A549 (cell line): Measurements from ENCODE around the gene CDC6. TPM values are rescaled to one million over a fixed set of nuclear protein-coding genes. Genes with fewer than 3 reads are reported as not detected.
A peak's percentile ranks its signal among the peaks of the same experiment; 100 is the strongest.

Experiments
- ATAC-seq, 2 experiments: fragments of 200-7000 bp in 1 of 2; fragments of >200 bp in 1 of 2; cut with Nextera tagmentation in 1 of 2; cut with Tn5 transposase in 1 of 2; 3 replicates each; pipeline versions ENCODE4 v1.8.0 to v1.9.1; 2018 to 2020; ENCODE audit warnings: mild to moderate bottlenecking in 1 of 2, moderate library complexity in 1 of 2
- CTCF ChIA-PET: fragments of 300-600 bp; sonication (Branson Sonifier 250); formaldehyde crosslinking; extraction: SDS; loops from one replicate; lab custom pipeline; 2021; ENCODE audit warnings: antibody characterized with exemption, inconsistent platforms; lab: Yijun Ruan, JAX
- POLR2A ChIA-PET: fragments of 350-600 bp; formaldehyde crosslinking; extraction: SDS; loops from one replicate; lab custom pipeline; 2021; ENCODE audit warnings: antibody characterized with exemption, inconsistent platforms; lab: Yijun Ruan, JAX
- DNase-seq, 2 experiments: peaks; one replicate each; pipeline versions ENCODE4 v3.0.0 to v3.0.0-alpha.2; 2011 to 2016; ENCODE audit warnings: low read depth in 1 of 2, low spot score in 1 of 2
- FAIRE-seq: peaks from 2 replicates; lab custom pipeline; 2011; peaks lifted over from hg19 to GRCh38; lab: Jason Lieb, UNC
- H3K27ac ChIP-seq, 2 experiments: fragments of >200 bp; sonication (Bioruptor Twin); formaldehyde crosslinking; 3 replicates each; pipeline ENCODE4 v1.5.1; 2016 to 2017
- H3K4me1 ChIP-seq: fragments of >200 bp; sonication (Bioruptor Twin); formaldehyde crosslinking; 3 replicates; pipeline ENCODE4 v1.6.1; 2016
- H3K4me2 ChIP-seq: fragments of >200 bp; sonication (Bioruptor Twin); formaldehyde crosslinking; 3 replicates; pipeline ENCODE4 v1.6.1; 2016
- H3K4me3 ChIP-seq: fragments of >200 bp; sonication (Bioruptor Twin); formaldehyde crosslinking; 3 replicates; pipeline ENCODE4 v1.5.1; 2016
- H3K9me3 ChIP-seq: fragments of >200 bp; sonication (Bioruptor Twin); formaldehyde crosslinking; 3 replicates; pipeline ENCODE4 v1.6.1; 2016
- ATOH8 ChIP-seq: fragments of 250-450 bp; sonication (Bioruptor Pico); IDR thresholded peaks from 2 replicates; pipeline ENCODE4 v1.5.0; 2020; ENCODE audit warnings: low read depth, mild to moderate bottlenecking, moderate library complexity
- BCL3 ChIP-seq: fragments of >200 bp; sonication (Bioruptor Twin); formaldehyde crosslinking; IDR thresholded peaks from 3 replicates; pipeline ENCODE4 v1.6.1; 2016
- CBX2 ChIP-seq: fragments of 200-600 bp; sonication (generic); IDR thresholded peaks from 2 replicates; pipeline ENCODE4 v1.6.1; 2016; ENCODE audit warnings: low read depth, mild to moderate bottlenecking, borderline replicate concordance
- CTCF ChIP-seq: fragments of >200 bp; sonication (Bioruptor Twin); formaldehyde crosslinking; IDR thresholded peaks from 3 replicates; pipeline ENCODE4 v1.5.1; 2016
- E2F6 ChIP-seq: IDR thresholded peaks from 2 replicates; pipeline ENCODE4 v1.6.1; 2012; ENCODE audit warnings: low read depth, borderline replicate concordance
- EHF ChIP-seq: fragments of 250-450 bp; sonication (Bioruptor Pico); IDR thresholded peaks from 2 replicates; pipeline ENCODE4 v1.5.0; 2020; ENCODE audit warnings: mild to moderate bottlenecking
- EHMT2 ChIP-seq: fragments of 200-600 bp; sonication (generic); IDR thresholded peaks from 2 replicates; pipeline ENCODE4 v1.6.1; 2016; ENCODE audit warnings: antibody characterized with exemption, low read depth, mild to moderate bottlenecking, moderate library complexity
- ESRRA ChIP-seq: fragments of 150-350 bp; IDR thresholded peaks from 2 replicates; pipeline ENCODE4 v1.6.1; 2014; ENCODE audit warnings: mild to moderate bottlenecking, low read length, borderline replicate concordance
- FOSB ChIP-seq: fragments of 250-450 bp; sonication (Bioruptor Pico); IDR thresholded peaks from 2 replicates; pipeline ENCODE4 v1.5.0; 2020; ENCODE audit warnings: mild to moderate bottlenecking, moderate library complexity
- FOSL2 ChIP-seq, 2 experiments: fragments of 450-650 bp in 1 of 2; fragments of >200 bp in 1 of 2; sonication (Bioruptor Twin) in 1 of 2; formaldehyde crosslinking; IDR thresholded peaks; 2 replicates each; pipeline versions ENCODE4 v1.5.0 to v1.6.1; 2016 to 2020; ENCODE audit warnings: mild to moderate bottlenecking in 1 of 2, moderate library complexity in 1 of 2
- HOXB5 ChIP-seq: fragments of 250-450 bp; sonication (Bioruptor Pico); IDR thresholded peaks from 2 replicates; pipeline ENCODE4 v1.5.0; 2020; ENCODE audit warnings: mild to moderate bottlenecking, moderate library complexity
- JUN ChIP-seq, 2 experiments: fragments of >200 bp; sonication (Bioruptor Twin); formaldehyde crosslinking; IDR thresholded peaks; 2 replicates in 1 of 2; 3 replicates in 1 of 2; pipeline ENCODE4 v1.6.1; 2016 to 2017
- KDM1A ChIP-seq: fragments of 200-600 bp; sonication (generic); IDR thresholded peaks from 2 replicates; pipeline ENCODE4 v1.6.1; 2016; ENCODE audit warnings: low read depth, mild to moderate bottlenecking
- MAFK ChIP-seq: fragments of 450-650 bp; IDR thresholded peaks from 2 replicates; pipeline ENCODE4 v1.6.1; 2014; ENCODE audit not compliant: partially characterized antibody
- MAX ChIP-seq: IDR thresholded peaks from 2 replicates; pipeline ENCODE4 v1.6.1; 2012
- MAZ ChIP-seq: fragments of 150-350 bp; IDR thresholded peaks from 2 replicates; pipeline ENCODE4 v1.6.1; 2014; ENCODE audit warnings: antibody characterized with exemption, low read depth, low read length, borderline replicate concordance
- MYC ChIP-seq: IDR thresholded peaks from 2 replicates; pipeline ENCODE4 v1.6.1; 2012; ENCODE audit warnings: mild to moderate bottlenecking, inconsistent platforms, low read length, improper control_type of control experiment, borderline replicate concordance
- NPAS2 ChIP-seq: fragments of 250-450 bp; sonication (Bioruptor Pico); IDR thresholded peaks from 2 replicates; pipeline ENCODE4 v1.8.0; 2022; ENCODE audit warnings: mild to moderate bottlenecking, moderate library complexity, borderline replicate concordance
- PHF8 ChIP-seq: fragments of 200-600 bp; sonication (generic); IDR thresholded peaks from 2 replicates; pipeline ENCODE4 v1.6.1; 2016; ENCODE audit warnings: low read depth, mild to moderate bottlenecking, antibody characterized with exemption, moderate library complexity, borderline replicate concordance
- POLR2A ChIP-seq: IDR thresholded peaks from 2 replicates; pipeline ENCODE4 v1.6.1; 2012; ENCODE audit warnings: mild to moderate bottlenecking, low read length
- RARB ChIP-seq: fragments of 250-450 bp; sonication (Bioruptor Pico); IDR thresholded peaks from 2 replicates; pipeline ENCODE4 v1.8.0; 2021; ENCODE audit warnings: mild to moderate bottlenecking, moderate library complexity
- RCOR1 ChIP-seq: fragments of 150-350 bp; IDR thresholded peaks from 2 replicates; pipeline ENCODE4 v1.6.1; 2014; ENCODE audit warnings: antibody characterized with exemption, low read length, low read depth
- REST ChIP-seq: fragments of 200-600 bp; sonication (generic); IDR thresholded peaks from 2 replicates; pipeline ENCODE4 v1.6.1; 2016; ENCODE audit warnings: antibody characterized with exemption, mild to moderate bottlenecking, moderate library complexity
- RFX5 ChIP-seq: fragments of 450-650 bp; IDR thresholded peaks from 2 replicates; pipeline ENCODE4 v1.7.1; 2014; ENCODE audit warnings: antibody characterized with exemption, mild to moderate bottlenecking, moderate library complexity
- SMC3 ChIP-seq: fragments of >200 bp; sonication (Bioruptor Twin); formaldehyde crosslinking; IDR thresholded peaks from 3 replicates; pipeline ENCODE4 v1.6.1; 2018; ENCODE audit warnings: inconsistent platforms
- TFCP2L1 ChIP-seq: fragments of 250-450 bp; sonication (Bioruptor Pico); IDR thresholded peaks from 2 replicates; pipeline ENCODE4 v1.5.0; 2021; ENCODE audit warnings: mild to moderate bottlenecking
- USF2 ChIP-seq: fragments of 450-650 bp; IDR thresholded peaks from 2 replicates; pipeline ENCODE4 v1.6.1; 2014; ENCODE audit warnings: antibody characterized with exemption
- ZC3H11A ChIP-seq: fragments of 450-650 bp; IDR thresholded peaks from 2 replicates; pipeline ENCODE4 v1.6.1; 2014; ENCODE audit warnings: antibody characterized with exemption, mild to moderate bottlenecking
- ZFP36 ChIP-seq: fragments of 450-650 bp; IDR thresholded peaks from 2 replicates; pipeline ENCODE4 v1.6.1; 2014; ENCODE audit warnings: borderline replicate concordance; ENCODE audit not compliant: partially characterized antibody
- ZNF302 ChIP-seq: fragments of 250-450 bp; sonication (Bioruptor Pico); IDR thresholded peaks from 2 replicates; pipeline ENCODE4 v1.9.0; 2021; ENCODE audit warnings: inconsistent platforms, mild to moderate bottlenecking, moderate library complexity
- ZSCAN20 ChIP-seq: fragments of 250-450 bp; sonication (Bioruptor Pico); IDR thresholded peaks from 2 replicates; pipeline ENCODE4 v1.8.0; 2022; ENCODE audit warnings: mild to moderate bottlenecking, moderate library complexity
- WGBS: methylation state at CpG from one replicate; pipeline ENCODE4 v1.1.6; 2017; ENCODE audit errors: missing lambda C conversion rate; 5-methylcytosine and 5-hydroxymethylcytosine counted together
- polyA plus RNA-seq, 4 experiments: library from polyadenylated mRNA; depleted of rRNA in 3 of 4; stranded (reverse); fragments of >200 nt; fragmentation: RNase III in 1 of 4; extraction: RNeasy Plus Mini Kit Qiagen cat#74134 plus additional on column Dnase treatment in 1 of 4; gene quantifications; 2 replicates in 3 of 4; 3 replicates in 1 of 4; pipeline ENCODE4 v1.2.3, GENCODE V29; 2011 to 2017

Gene CDC6
- polyA plus RNA-seq, 2 of the 4 experiments (the other 2 are of a cell fraction) = 67.0 to 79.5 TPM

- ATAC-seq = peak; percentile 62 to 73
- POLR2A ChIA-PET = interaction anchor here (0.6 to 1.6 kb wide), 4 partner anchors 25 to 1336 kb away, joined by 3 to 7 read pairs (median 3); no protein-coding TSS in a partner anchor
- no peak for FAIRE-seq
- Histone ChIP-seq H3K4me1 (peaks cover 61% of the 10 kb centered on the region), H3K4me3 (peak overlapping the region; percentile 83), H3K9me3 (no peaks in the 10 kb centered on the region), H3K4me2 (peak overlapping the region; percentile 97), H3K27ac (peak overlapping the region; percentile 91 to 92)
- CTCF ChIA-PET = interaction anchor here (2.0 to 40.3 kb wide), 3 partner anchors 9 to 29 kb away, joined by 4 to 2395 read pairs (median 236); partner anchors contain the start of genes CDC6 and RARA
- 0% methylated on average over 12 of the region's 55 CpGs for WGBS
- DNase-seq = peak; percentile 72 to 89
- TF ChIP-seq PHF8 (0 out of 2 replicates have a peak, but pooled peaks have one; percentile 28), ZC3H11A (no peak), POLR2A (peak; percentile 60), ZFP36 (no peak), MAZ (no peak), EHMT2 (no peak), FOSB (CRISPR knock-in tag) (no peak), NPAS2 (CRISPR knock-in tag) (no peak), RFX5 (no peak), E2F6 (peak; percentile 13; the same call in 1 of the 2 replicates), ZNF302 (CRISPR knock-in tag) (no peak), REST (no peak), MAX (peak; percentile 58; the same call in 1 of the 2 replicates), SMC3 (no peak), MYC (no peak), HOXB5 (no peak), EHF (no peak), MAFK (no peak), USF2 (no peak), ESRRA (no peak), ZSCAN20 (no peak), BCL3 (no peak), RARB (CRISPR knock-in tag) (no peak), CTCF (no peak), RCOR1 (no peak), KDM1A (no peak), CBX2 (no peak), TFCP2L1 (peak; percentile 86; the same call in 1 of the 2 replicates), FOSL2 (IDR thresholded peaks at IDR 0.05) (no peak), FOSL2 (CRISPR knock-in tag; IDR thresholded peaks at IDR 0.05) (no peak), JUN (IDR thresholded peaks at IDR 0.05) (peak in 1 of 2 experiments; percentile 24; a peak in 2 of 5 replicates), ATOH8 (CRISPR knock-in tag) (no peak)
Measured at GRCh38 chr17:40341808-40342503, 54.3 kb downstream of the CDC6 start.
